GM21717 (cell line): ENCODE measurements around the gene ZNF396.

Experiments
- ATAC-seq: cut with Tn5 transposase; IDR thresholded peaks from one replicate; pipeline ENCODE4 v1.9.1; 2021; ENCODE audit warnings: mild to moderate bottlenecking, moderate library complexity; ENCODE audit not compliant: unreplicated experiment

The ZNF396 gene

DNA sequence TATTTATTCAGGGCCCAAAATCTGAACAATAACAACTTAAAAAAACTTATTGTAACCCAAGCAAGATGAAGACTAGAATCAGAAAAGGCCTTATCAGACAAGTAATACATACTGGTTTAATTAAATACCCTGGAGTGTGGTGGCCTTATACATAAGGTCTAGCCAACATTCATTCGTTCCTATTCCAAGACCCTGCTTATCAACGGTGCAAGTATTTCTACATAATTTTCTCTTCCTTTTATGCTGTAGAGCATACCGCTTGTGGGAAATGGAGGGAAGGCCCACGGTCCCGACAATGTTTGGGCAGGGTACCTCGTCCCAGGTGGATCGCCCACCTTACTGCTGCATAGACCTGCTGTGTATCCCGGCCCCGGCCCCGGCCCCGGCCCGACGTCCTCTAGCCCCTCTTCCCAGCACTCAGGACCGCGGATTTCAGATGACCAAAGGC, 33.6 kb downstream of the ZNF396 start:
- ATAC-seq = no peak

DNA sequence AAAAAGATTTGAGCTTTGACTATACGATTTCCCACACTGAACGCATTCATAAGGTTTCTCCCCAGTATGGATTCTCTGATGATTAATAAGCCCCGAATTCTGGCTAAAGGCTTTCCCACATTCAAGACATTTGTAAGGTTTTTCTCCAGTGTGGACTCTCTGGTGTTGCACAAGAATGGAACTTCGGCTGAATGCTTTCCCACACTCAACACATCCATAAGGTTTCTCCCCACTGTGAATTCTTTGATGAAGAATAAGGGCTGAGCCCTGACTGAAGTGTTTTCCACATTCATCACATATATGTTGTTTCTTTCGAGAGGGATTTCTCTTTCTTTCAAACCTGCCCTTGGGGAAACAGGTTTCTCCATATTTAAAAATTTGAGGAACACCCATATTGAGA, 39.9 kb downstream of the ZNF396 start:
- ATAC-seq = no peak

DNA sequence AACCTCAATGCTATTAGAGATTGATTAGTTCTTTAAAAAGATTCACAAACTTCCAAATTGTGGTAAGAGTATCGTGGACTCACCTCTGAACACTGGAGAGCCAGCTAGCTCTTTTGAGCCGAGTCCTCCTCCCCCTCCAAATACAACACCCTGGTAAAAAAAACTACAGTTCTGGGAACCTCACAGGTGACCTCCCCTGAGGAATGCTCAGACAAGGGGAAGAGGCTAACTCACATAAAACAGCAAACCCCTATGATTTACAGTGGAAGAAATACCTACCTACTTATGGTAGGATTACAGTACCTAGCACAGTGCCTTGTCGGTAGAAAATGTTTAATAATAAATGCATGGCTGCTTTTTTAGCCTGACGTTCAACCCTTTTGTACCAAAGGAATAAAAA, 41.3 kb downstream of the ZNF396 start:
- no peak for ATAC-seq

DNA sequence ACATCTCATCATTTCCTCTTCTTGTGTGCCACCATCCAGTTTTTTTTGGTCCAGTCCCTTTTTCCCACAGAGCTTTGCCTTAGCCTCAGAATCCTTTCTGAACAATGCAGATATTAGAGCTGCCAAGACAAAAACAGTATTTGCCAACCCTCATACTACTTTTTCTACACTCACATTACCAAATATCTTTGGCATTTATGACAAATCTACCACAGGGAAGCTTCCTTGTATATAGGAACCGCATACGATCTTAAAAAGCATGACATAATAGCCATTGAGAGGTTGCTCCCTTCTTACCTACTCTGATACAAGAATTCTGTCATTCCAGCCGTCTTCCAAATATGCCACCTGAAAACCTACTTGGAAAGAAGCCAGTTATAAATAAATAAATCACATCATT, 42.3 kb downstream of the ZNF396 start:
- ATAC-seq = no peak

DNA sequence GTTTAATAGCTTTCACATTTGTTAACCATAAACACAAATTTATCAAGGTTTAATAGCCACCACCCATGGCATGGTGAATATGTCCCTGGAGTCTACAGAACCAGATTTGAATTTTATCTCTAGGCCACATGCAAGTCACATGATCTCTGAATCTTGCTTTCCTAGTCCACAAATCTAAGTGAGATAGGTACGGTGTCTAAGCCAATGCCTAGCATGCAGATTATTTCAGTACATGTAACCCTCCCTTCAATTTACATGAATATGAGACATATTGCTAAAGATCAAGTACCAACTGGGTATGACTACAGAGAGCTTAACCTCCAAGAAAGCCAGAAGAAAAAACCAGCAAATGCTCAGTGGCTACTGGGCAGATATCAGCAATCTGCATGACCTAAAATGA, 42.9 kb downstream of the ZNF396 start:
- no peak for ATAC-seq

DNA sequence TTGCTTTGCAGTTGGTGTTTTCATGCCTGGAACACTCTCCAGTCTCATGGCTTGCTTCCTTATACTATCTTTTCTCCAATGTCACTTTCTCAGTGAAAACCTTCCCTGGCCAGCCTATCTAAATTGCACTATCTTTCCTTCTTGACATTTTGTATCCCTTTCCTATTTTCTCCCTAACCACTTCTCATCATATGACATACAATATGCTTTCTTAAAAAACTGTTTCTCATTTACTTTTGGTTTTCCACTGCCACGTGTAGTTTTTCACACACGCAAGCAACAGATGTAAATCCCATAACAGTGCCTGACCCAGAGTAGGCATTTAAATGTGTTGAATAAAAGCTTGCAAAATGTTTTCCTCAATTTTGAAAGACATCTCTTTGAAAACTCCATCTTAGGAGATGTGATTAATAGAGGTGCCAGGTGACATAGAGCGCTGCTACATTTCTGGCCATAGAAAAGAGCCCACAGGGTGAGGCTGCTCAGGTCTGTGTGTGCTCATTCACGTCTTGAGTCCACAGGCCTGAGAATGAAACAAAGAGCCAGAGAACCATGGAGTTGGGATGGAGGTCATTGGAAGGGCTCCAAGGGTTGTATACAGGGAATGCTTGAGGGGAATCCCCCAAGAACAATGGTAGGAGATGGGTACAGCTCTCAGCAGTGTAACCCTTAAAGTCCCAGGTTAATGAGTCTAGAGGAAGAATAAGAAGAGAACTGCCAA, 45.6 kb downstream of the ZNF396 start:
- ATAC-seq = no peak

DNA sequence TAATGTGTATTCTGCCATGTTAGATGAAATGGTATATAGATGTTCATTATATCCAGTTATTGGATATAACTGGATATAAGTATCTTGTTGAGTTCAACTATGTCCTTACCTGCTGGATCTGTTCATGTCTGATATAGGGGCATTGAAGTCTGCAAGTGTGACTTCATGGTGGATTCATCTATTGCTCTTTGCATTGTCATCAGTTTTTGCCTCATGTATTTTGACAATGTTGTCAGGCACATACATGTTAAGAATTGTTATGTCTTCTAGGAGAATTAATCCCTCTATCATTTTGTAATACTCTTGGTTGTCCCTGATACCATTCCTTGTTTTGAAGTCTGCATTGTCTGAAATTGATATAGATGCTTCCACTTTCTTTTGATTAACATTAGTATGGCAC, 48.3 kb downstream of the ZNF396 start:
- no peak for ATAC-seq

DNA sequence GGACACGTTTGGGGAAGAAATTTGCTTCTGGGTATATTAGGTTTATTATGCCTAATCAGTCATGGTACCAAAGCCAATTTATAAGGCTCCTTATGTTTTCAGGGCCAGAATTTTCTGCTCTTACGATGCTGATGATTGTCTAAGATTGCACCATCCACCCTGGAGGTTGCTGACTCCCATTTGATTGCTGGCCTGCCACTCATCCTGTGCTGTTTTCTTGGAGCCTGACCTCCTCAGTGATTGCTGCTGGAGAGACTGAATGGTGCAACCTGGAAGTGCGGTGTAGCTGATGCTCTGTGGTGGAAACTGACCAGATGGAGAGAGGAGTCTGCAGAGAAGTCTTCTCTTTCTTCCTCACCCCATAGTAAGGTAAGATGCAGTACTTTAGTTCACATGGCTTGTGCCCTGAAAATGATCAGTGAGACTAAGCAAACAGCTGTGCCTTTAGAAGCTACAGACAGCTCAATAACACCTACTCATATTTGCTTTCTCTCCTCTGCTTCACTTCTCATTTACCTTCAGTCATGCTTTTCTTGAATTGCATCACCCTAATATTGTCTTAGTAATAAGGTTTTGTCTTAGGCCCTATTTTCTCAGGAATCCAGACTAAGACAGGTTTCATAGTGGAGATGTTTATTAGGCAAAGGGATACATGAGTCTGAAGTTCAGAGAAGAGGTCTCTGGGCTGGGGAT, 50.3 kb downstream of the ZNF396 start:
- no peak for ATAC-seq

DNA sequence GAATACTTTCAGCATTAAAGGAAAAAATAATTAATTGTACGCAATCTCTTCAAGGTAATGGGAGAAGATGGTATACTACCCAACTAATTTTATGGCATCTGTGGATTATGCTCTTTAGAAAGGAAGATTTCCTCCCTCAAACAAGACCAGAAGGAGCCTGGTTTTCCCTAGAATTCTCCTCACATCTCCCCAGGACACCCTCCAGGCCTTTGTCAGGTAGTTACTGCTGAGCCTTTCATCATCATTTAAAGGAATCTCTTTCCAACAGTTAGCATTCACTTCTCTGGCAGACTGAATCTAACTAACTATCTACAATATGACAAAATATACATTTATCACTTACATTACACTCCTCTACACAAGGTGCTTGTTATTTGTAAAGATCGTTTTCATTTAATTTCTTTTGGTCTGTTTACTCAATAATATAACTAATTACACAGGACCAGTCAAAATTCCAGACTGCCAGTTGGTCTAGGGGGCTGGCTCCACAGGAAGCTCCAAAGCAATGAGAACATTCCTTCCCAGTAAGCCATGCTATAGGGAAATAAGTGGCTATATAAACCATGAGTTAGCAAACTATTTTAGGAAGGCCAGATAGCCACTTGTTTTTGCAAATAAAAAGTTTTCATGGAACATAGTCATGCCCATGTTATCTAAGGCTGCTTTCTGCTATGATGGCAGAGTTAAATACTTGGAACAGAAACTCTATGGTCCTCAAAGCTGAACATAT, 52.0 kb downstream of the ZNF396 start:
- no peak for ATAC-seq

DNA sequence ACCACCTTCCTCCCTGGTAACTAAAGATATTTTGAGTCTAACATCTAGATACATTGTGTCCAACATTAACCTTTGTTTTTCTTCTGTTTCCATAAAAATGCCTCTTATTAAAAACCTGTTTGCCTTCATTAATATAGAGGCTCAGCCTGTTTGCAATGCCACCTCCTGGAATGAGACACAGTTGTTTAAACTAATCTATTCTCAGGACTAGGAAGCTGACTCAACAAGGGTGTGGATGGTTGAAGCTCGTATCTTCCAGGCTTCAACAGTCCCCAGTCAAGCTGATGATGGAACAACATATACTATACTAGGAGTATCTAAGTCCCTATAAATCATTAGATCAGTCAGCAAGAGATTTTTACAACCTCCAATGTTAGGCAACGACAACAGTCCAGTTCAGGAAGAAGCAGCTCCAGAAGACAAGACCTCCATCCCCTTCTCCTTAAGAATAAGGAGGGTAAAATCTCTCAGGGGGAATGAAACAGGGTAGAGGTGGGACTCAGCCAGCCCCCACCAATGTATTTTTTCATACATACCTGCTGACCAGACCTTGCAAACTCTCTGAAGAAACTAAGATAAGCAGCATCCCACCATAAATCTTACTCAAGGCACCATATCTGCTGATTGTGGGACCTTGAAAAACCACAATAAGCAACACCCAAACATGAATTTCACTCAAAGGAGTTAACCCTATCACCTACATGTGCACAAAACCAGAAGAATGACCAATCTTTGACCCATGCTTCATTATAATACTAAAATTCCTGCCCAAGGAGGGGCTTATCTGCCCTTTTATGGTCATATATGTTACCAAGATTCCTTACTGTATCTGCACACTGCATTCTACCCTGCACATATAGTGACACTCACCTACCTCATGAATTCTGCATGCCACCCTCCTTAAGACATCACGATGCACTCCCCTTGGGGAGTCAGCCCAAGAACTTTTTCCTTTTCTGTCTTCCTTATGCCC, 54.4 kb downstream of the ZNF396 start:
- ATAC-seq = no peak
